OCI-LY3 (cell line): ENCODE results near the gene STIMATE.

Experiments used
- CTCF ChIP-seq: fragments of 200-600, 300-600 bp; sonication (generic); IDR thresholded peaks from 2 replicates; pipeline ENCODE4 v1.5.1; 2014; ENCODE audit warnings: antibody characterized with exemption, low read length, low read depth
- EZH2phosphoT487 ChIP-seq: fragments of 200-600 bp; shearing (Covaris generic); IDR thresholded peaks from 2 replicates; pipeline ENCODE4 v1.6.1; 2018; ENCODE audit warnings: antibody characterized with exemption, mixed run types, low read depth

- TF ChIP-seq CTCF, result no peak
- TF ChIP-seq EZH2phosphoT487, result no peak
Measured at GRCh38 chr3:52829482-52829881, 67.9 kb downstream of the STIMATE start.
